CD14-positive monocyte (primary cell): ENCODE measurements around the gene FRG2. TPM values are rescaled to one million over a fixed set of nuclear protein-coding genes. Genes with fewer than 3 reads are reported as not detected.
"Not testable (repeated sequence)": the region's sequence is repeated elsewhere in the genome, so short reads cannot be mapped to it uniquely, and the experiment has no call there.

ENCODE experiments used
- DNase-seq, 3 donors: peaks; one replicate each; pipeline ENCODE4 v3.0.0-alpha.2; 2011 to 2022
- H2AFZ ChIP-seq: 2 replicates; pipeline ENCODE4 v1.6.0; 2012; ENCODE audit warnings: mild to moderate bottlenecking, low read depth, low read length, inconsistent platforms; ENCODE audit not compliant: insufficient read depth, poor library complexity, severe bottlenecking
- H3K27ac ChIP-seq, 2 donors: 1 replicate in 1 of 2; 2 replicates in 1 of 2; pipeline ENCODE4 v1.5.1; 2012 to 2013; ENCODE audit warnings: low read length in 2 of 2, control low read depth in 1 of 2, inconsistent platforms in 1 of 2, low read depth in 1 of 2, mild to moderate bottlenecking in 1 of 2
- H3K27me3 ChIP-seq, 2 donors: one replicate each; pipeline versions ENCODE4 v1.6.0 to v1.6.1; 2011 to 2013; ENCODE audit warnings: low read length in 2 of 2; ENCODE audit not compliant: control insufficient read depth in 2 of 2, insufficient read depth in 2 of 2
- H3K36me3 ChIP-seq, 2 donors: replicated peaks in 1 of 2; 1 replicate in 1 of 2; 2 replicates in 1 of 2; pipeline versions ENCODE4 v1.5.1 to v1.6.1; 2012 to 2013; ENCODE audit warnings: low read length in 2 of 2, control low read depth in 1 of 2, inconsistent platforms in 1 of 2, mild to moderate bottlenecking in 1 of 2; ENCODE audit not compliant: insufficient read depth in 2 of 2, control insufficient read depth in 1 of 2
- H3K4me1 ChIP-seq, 2 donors: 1 replicate in 1 of 2; 2 replicates in 1 of 2; pipeline versions ENCODE4 v1.5.1 to v1.6.1; 2012 to 2013; ENCODE audit warnings: low read length in 2 of 2, control low read depth in 1 of 2, inconsistent platforms in 1 of 2, mild to moderate bottlenecking in 1 of 2, moderate library complexity in 1 of 2; ENCODE audit not compliant: insufficient read depth in 2 of 2, control insufficient read depth in 1 of 2
- H3K4me2 ChIP-seq: replicated peaks from 2 replicates; pipeline ENCODE3; 2012; ENCODE audit warnings: low read length, moderate library complexity, mild to moderate bottlenecking; ENCODE audit not compliant: poor library complexity, severe bottlenecking; ENCODE audit errors: extremely low read depth
- H3K4me3 ChIP-seq, 3 experiments: fragments of 200-600 bp in 1 of 3; sonication (generic) in 1 of 3; replicated peaks in 1 of 3; 1 replicate in 2 of 3; 2 replicates in 1 of 3; pipeline ENCODE4 v1.5.1; 2011 to 2013; ENCODE audit warnings: low read length in 3 of 3, mild to moderate bottlenecking in 3 of 3, control low read depth in 2 of 3, low read depth in 2 of 3, inconsistent platforms in 1 of 3, moderate library complexity in 1 of 3
- H3K79me2 ChIP-seq: 2 replicates; pipeline ENCODE4 v1.6.0; 2012; ENCODE audit warnings: mild to moderate bottlenecking, control low read depth, inconsistent platforms, low read length, moderate library complexity; ENCODE audit not compliant: insufficient read depth
- H3K9ac ChIP-seq: 2 replicates; pipeline ENCODE4 v1.6.0; 2017; ENCODE audit warnings: low read length, mild to moderate bottlenecking; ENCODE audit not compliant: insufficient read depth, poor library complexity, severe bottlenecking
- H3K9me3 ChIP-seq, 2 donors: replicated peaks in 1 of 2; 1 replicate in 1 of 2; 2 replicates in 1 of 2; pipeline versions ENCODE4 v1.5.1 to v1.6.1; 2012 to 2013; ENCODE audit warnings: low read length in 2 of 2, control low read depth in 1 of 2; ENCODE audit not compliant: control insufficient read depth in 1 of 2, insufficient read depth in 1 of 2
- H4K20me1 ChIP-seq: 2 replicates; pipeline ENCODE4 v1.6.0; 2012; ENCODE audit warnings: mild to moderate bottlenecking, low read length, control low read depth, moderate library complexity; ENCODE audit not compliant: insufficient read depth
- H3K27ac Mint-ChIP-seq, 7 donors: one replicate each; pipeline ENCODE4 v1.8.0; 2020; ENCODE audit warnings: mild to moderate bottlenecking in 7 of 7, mixed read lengths in 7 of 7, moderate library complexity in 6 of 7, inconsistent platforms in 2 of 7
- H3K27me3 Mint-ChIP-seq, 3 donors: one replicate each; pipeline ENCODE4 v1.8.0; 2021 to 2022; ENCODE audit warnings: low read depth in 3 of 3, mild to moderate bottlenecking in 3 of 3, mixed read lengths in 3 of 3, moderate library complexity in 3 of 3, inconsistent platforms in 1 of 3
- H3K36me3 Mint-ChIP-seq, 2 donors: one replicate each; pipeline ENCODE4 v1.8.0; 2020; ENCODE audit warnings: mixed read lengths in 2 of 2, inconsistent platforms in 1 of 2, mild to moderate bottlenecking in 1 of 2
- H3K4me1 Mint-ChIP-seq: one replicate; pipeline ENCODE4 v1.8.0; 2020; ENCODE audit warnings: mild to moderate bottlenecking, mixed read lengths
- H3K4me3 Mint-ChIP-seq, 2 donors: one replicate each; pipeline ENCODE4 v1.8.0; 2020; ENCODE audit warnings: mild to moderate bottlenecking in 2 of 2, mixed read lengths in 2 of 2, moderate library complexity in 1 of 2
- H3K9me3 Mint-ChIP-seq, 7 donors: one replicate each; pipeline ENCODE4 v1.8.0; 2020 to 2022; ENCODE audit warnings: mixed read lengths in 7 of 7, mild to moderate bottlenecking in 6 of 7, moderate library complexity in 6 of 7, inconsistent platforms in 2 of 7
- WGBS: methylation state at CpG from one replicate; pipeline ENCODE4 v1.1.5; 2013; ENCODE audit warnings: missing lambda C conversion rate; ENCODE audit not compliant: insufficient coverage; 5-methylcytosine and 5-hydroxymethylcytosine counted together
- intact Hi-C, 2 donors: fragments of 100-400 bp; cut with micrococcal nuclease; formaldehyde crosslinking; loops; one replicate each; pipeline versions ENCODE4 v1.15.0 to v1.15.1; 2023
- polyA minus RNA-seq: library from RNA; depleted of rRNA, polyadenylated mRNA; stranded (reverse); fragments of >200 nt; gene quantifications from 2 replicates; pipeline ENCODE4 v1.2.3, GENCODE V29; 2012
- polyA plus RNA-seq, 3 donors: library from polyadenylated mRNA; depleted of rRNA in 1 of 3; unstranded in 2 of 3; stranded (reverse) in 1 of 3; fragments of 300-500 nt in 2 of 3; fragments of >200 nt in 1 of 3; fragmentation: Illumina TruSeq in 2 of 3; gene quantifications; 1 replicate in 2 of 3; 2 replicates in 1 of 3; pipeline ENCODE4 v1.2.3, GENCODE V29; 2012 to 2021
- total RNA-seq, 12 experiments: library from RNA in 1 of 12; stranded (reverse) in 1 of 12; fragments of 120-200 nt in 1 of 12; gene quantifications; one replicate each; pipeline ENCODE4 v1.2.4 and lab custom pipeline; 2013 to 2026; ENCODE audit warnings: mixed read lengths in 6 of 12, inconsistent platforms in 1 of 12

Gene FRG2
- total RNA-seq (2013) = not detected
- polyA plus RNA-seq (not detected), polyA minus RNA-seq (not detected in 2 replicates), total RNA-seq (lab: John Stamatoyannopoulos, UW) (0 to 0.08 (median 0) reads per million in 11 experiments)

DNA sequence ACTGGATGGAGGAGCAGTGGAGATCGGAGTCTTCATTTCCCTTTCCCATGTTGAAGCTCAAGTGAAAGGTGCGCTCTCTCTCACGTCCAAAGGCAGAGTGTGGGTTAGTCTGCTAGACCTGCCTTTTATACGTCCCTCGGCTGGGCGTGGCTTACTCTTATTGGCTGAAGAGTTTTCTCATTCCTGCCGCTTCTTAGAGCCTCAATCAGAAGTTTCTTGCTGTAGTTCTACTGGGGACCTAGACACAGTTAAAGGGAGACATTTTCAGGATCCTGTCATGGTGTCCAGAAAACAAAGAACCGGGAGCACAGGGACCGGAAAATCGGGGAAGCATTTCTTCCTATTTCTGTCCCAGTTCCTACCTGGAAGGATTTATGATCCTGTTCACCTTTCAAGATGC, at the start of gene FRG2:
Gene FRG2, minus strand, starts transcription at position 101 of the 400 bp plus-strand sequence. Its CDS starts 52 bp downstream, at position 49.
- not testable (repeated sequence) for H3K4me3 Mint-ChIP-seq

DNA sequence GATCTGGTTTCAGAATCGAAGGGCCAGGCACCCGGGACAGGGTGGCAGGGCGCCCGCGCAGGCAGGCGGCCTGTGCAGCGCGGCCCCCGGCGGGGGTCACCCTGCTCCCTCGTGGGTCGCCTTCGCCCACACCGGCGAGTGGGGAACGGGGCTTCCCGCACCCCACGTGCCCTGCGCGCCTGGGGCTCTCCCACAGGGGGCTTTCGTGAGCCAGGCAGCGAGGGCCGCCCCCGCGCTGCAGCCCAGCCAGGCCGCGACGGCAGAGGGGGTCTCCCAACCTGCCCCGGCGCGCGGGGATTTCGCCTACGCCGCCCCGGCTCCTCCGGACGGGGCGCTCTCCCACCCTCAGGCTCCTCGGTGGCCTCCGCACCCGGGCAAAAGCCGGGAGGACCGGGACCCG, 41.3 kb upstream of the FRG2 start:
- intact Hi-C loops = not testable (repeated sequence)

More for the DNA sequence above, at the start of gene FRG2:
- H2AFZ ChIP-seq, DNase-seq, H3K9ac ChIP-seq, H3K4me1 ChIP-seq, H3K27ac Mint-ChIP-seq, H3K36me3 ChIP-seq, H3K4me1 Mint-ChIP-seq, H3K79me2 ChIP-seq, intact Hi-C loops, H3K36me3 Mint-ChIP-seq, H3K4me2 ChIP-seq, H4K20me1 ChIP-seq, H3K27ac ChIP-seq, H3K9me3 ChIP-seq, H3K4me3 ChIP-seq: not testable (repeated sequence)
- peaks cover 3 to 11% of the 10 kb centered on the region in 2 donors for H3K27me3 ChIP-seq
- no CpG with 5 or more reads among the region's 10 CpGs for WGBS
- Mint-ChIP-seq H3K9me3 (peaks cover 3 to 11% (median 6%) of the 10 kb centered on the region in 7 donors), H3K27me3 (peaks cover 8 to 16% (median 12%) of the 10 kb centered on the region in 3 donors)

DNA sequence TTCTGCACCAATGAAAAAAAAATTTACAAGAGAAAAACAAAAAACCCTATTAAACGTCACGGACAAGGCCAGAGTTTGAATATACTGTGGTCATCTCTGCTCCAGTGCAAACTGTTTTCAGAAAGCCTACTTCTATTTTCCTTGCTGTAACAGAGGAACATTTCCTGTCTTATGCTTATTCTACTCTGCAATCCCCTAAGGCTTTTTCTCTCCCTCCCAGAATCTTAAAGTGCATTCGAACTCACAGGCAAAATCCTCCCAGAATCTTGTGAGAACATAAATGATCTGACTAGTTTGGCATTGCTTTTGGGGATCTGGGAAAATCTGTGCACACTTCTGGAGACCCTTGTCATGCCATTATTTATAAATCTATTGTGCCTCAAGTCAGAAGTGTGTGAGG, 37.7 kb upstream of the FRG2 start:
- H3K4me1 ChIP-seq, H4K20me1 ChIP-seq, intact Hi-C loops, H3K27me3 ChIP-seq, H3K9ac ChIP-seq, H3K36me3 Mint-ChIP-seq, H3K9me3 Mint-ChIP-seq, H3K4me3 ChIP-seq, H3K4me3 Mint-ChIP-seq, H3K27me3 Mint-ChIP-seq, H3K9me3 ChIP-seq, H3K27ac Mint-ChIP-seq, H3K4me1 Mint-ChIP-seq, H3K4me2 ChIP-seq, DNase-seq, H3K36me3 ChIP-seq, H3K27ac ChIP-seq, H2AFZ ChIP-seq, H3K79me2 ChIP-seq: not testable (repeated sequence)
- no CpG with 5 or more reads among the region's 3 CpGs for WGBS

More for the DNA sequence above, 41.3 kb upstream of the FRG2 start:
- not testable (repeated sequence) for H3K9ac ChIP-seq, H3K9me3 Mint-ChIP-seq, DNase-seq, H3K27ac Mint-ChIP-seq, H3K9me3 ChIP-seq, H3K27ac ChIP-seq, H4K20me1 ChIP-seq, H3K27me3 Mint-ChIP-seq, H3K4me3 ChIP-seq, H3K4me1 ChIP-seq, H3K36me3 ChIP-seq, H3K4me2 ChIP-seq, H3K4me1 Mint-ChIP-seq, H3K4me3 Mint-ChIP-seq, H2AFZ ChIP-seq, H3K36me3 Mint-ChIP-seq, H3K79me2 ChIP-seq, H3K27me3 ChIP-seq
- 77% methylated on average over 28 of the region's 45 CpGs for WGBS

DNA sequence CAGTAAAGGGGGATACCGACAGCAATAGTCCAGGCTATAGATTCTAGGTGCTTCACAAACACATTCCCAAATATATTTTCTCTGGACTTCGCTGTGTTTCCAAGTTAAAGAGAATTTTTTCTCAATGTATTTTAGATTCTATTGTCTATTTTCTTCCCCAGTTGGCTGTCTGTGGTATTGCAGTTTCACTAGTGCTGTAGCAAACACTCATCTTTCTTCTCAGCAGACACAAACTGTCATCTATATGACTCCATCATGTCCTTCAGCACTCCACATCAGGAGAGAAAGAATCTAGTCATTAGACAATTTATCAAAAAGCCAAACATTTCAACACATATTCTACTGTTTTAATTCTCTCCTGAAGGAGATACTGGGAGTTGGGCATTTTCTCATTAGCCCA, 37.3 kb upstream of the FRG2 start, which contains the start of gene DBET:
Gene DBET, plus strand, starts transcription at position 161 of the 400 bp plus-strand sequence.
- H4K20me1 ChIP-seq, H3K27me3 Mint-ChIP-seq, H3K27ac Mint-ChIP-seq, H3K4me2 ChIP-seq, H2AFZ ChIP-seq, H3K9me3 ChIP-seq, intact Hi-C loops, H3K9me3 Mint-ChIP-seq, H3K4me1 Mint-ChIP-seq, H3K36me3 Mint-ChIP-seq, H3K27ac ChIP-seq, H3K4me1 ChIP-seq, DNase-seq, H3K9ac ChIP-seq, H3K27me3 ChIP-seq, H3K4me3 ChIP-seq, H3K79me2 ChIP-seq, H3K36me3 ChIP-seq: not testable (repeated sequence)
- peak within 1 kb of the TSS in 1 of 2 donors; percentile 6 for H3K4me3 Mint-ChIP-seq
- WGBS = no CpG with 5 or more reads among the region's 2 CpGs
